DOHH2 (cell line): ENCODE results near the gene GRIN2A.

ENCODE experiments used
- H3F3A ChIP-seq: fragments of 200-600 bp; sonication (generic), shearing (Covaris generic); 2 replicates; pipeline ENCODE4 v1.6.0; 2016; ENCODE audit warnings: antibody characterized with exemption, mild to moderate bottlenecking; ENCODE audit not compliant: control insufficient read depth, insufficient read depth
- H3K27ac ChIP-seq: fragments of 200-600 bp; sonication (generic); 2 replicates; pipeline ENCODE4 v1.5.1; 2014; ENCODE audit warnings: low read depth, mild to moderate bottlenecking, low read length, moderate library complexity
- H3K27me3 ChIP-seq: fragments of 200-600 bp; sonication (generic); 2 replicates; pipeline ENCODE4 v1.6.1; 2014; ENCODE audit warnings: mild to moderate bottlenecking, low read length, mixed read lengths; ENCODE audit not compliant: control insufficient read depth
- H3K36me3 ChIP-seq: fragments of 200-600 bp; sonication (generic); 2 replicates; pipeline ENCODE4 v1.6.1; 2014; ENCODE audit warnings: mild to moderate bottlenecking, low read length, moderate library complexity, mixed read lengths; ENCODE audit not compliant: control insufficient read depth
- H3K4me1 ChIP-seq: fragments of 200-600 bp; sonication (generic); 2 replicates; pipeline ENCODE4 v1.6.1; 2014; ENCODE audit warnings: mild to moderate bottlenecking, low read length, mixed read lengths; ENCODE audit not compliant: control insufficient read depth
- H3K4me2 ChIP-seq: fragments of 200-600 bp; sonication (generic); 2 replicates; pipeline ENCODE4 v1.6.0; 2014; ENCODE audit warnings: mild to moderate bottlenecking, low read length, moderate library complexity
- H3K4me3 ChIP-seq: fragments of 200-600 bp; sonication (generic); 2 replicates; pipeline ENCODE4 v1.5.1; 2014; ENCODE audit warnings: mild to moderate bottlenecking, low read length, mixed read lengths
- H3K79me2 ChIP-seq: fragments of 200-600 bp; sonication (generic); 2 replicates; pipeline ENCODE4 v1.6.1; 2014; ENCODE audit warnings: mild to moderate bottlenecking, low read length, mixed read lengths; ENCODE audit not compliant: control insufficient read depth
- H3K9me2 ChIP-seq: fragments of 200-600 bp; sonication (generic); replicated peaks from 2 replicates; pipeline ENCODE4 v1.6.1; 2014; ENCODE audit warnings: mild to moderate bottlenecking, low read length, mixed read lengths; ENCODE audit not compliant: control insufficient read depth
- H3K9me3 ChIP-seq: fragments of 200-600 bp; sonication (generic); 2 replicates; pipeline ENCODE4 v1.6.1; 2014; ENCODE audit warnings: antibody characterized with exemption, low read length, mixed read lengths; ENCODE audit not compliant: control insufficient read depth, insufficient read depth
- H4K20me1 ChIP-seq: fragments of 200-600 bp; sonication (generic); 2 replicates; pipeline ENCODE4 v1.6.0; 2014; ENCODE audit warnings: low read depth, mild to moderate bottlenecking, antibody characterized with exemption, low read length, moderate library complexity; ENCODE audit not compliant: control insufficient read depth, insufficient read depth
- CTCF ChIP-seq: fragments of 200-600 bp; sonication (generic); IDR thresholded peaks from one replicate; pipeline ENCODE4 v1.5.1; 2014; ENCODE audit warnings: antibody characterized with exemption, mild to moderate bottlenecking, low read depth, low read length; ENCODE audit not compliant: poor library complexity, severe bottlenecking
- EZH2phosphoT487 ChIP-seq: fragments of 200-600 bp; sonication (generic); IDR thresholded peaks from 2 replicates; pipeline ENCODE4 v1.6.1; 2017; ENCODE audit warnings: borderline replicate concordance, mild to moderate bottlenecking, antibody characterized with exemption, low read length, moderate library complexity, mixed read lengths

GRIN2A gene

GRCh38 chr16:10136916-10137315, 45.3 kb downstream of the GRIN2A start:
- H3K4me2 ChIP-seq = no peak overlapping the region
- H3K36me3 ChIP-seq = no peaks in the 10 kb centered on the region
- TF ChIP-seq CTCF (no peak), EZH2phosphoT487 (no peak)
- no peaks in the 10 kb centered on the region for H3K9me3 ChIP-seq
- no peaks in the 10 kb centered on the region for H3K9me2 ChIP-seq
- no peak overlapping the region for H3K4me3 ChIP-seq
- no peaks in the 10 kb centered on the region for H3K4me1 ChIP-seq
- no peaks in the 10 kb centered on the region for H4K20me1 ChIP-seq
- H3F3A ChIP-seq = no peaks in the 10 kb centered on the region
- no peaks in the 10 kb centered on the region for H3K79me2 ChIP-seq
- no peak overlapping the region for H3K27ac ChIP-seq
- peaks cover 11% of the 10 kb centered on the region; the same call in 1 of the 2 replicates for H3K27me3 ChIP-seq

GRCh38 chr16:10130538-10130937, 51.7 kb downstream of the GRIN2A start:
- peaks cover 7% of the 10 kb centered on the region; the same call in 1 of the 2 replicates for H3K27me3 ChIP-seq
- H3K27ac ChIP-seq = no peak overlapping the region
- H3K4me1 ChIP-seq = no peaks in the 10 kb centered on the region

GRCh38 chr16:10128397-10129258, 53.6 kb downstream of the GRIN2A start:
- no peaks in the 10 kb centered on the region for H3K4me1 ChIP-seq
- no peaks in the 10 kb centered on the region for H3F3A ChIP-seq
- no peaks in the 10 kb centered on the region for H3K9me3 ChIP-seq
- no peak overlapping the region for H3K4me2 ChIP-seq
- no peaks in the 10 kb centered on the region for H3K36me3 ChIP-seq
- H3K79me2 ChIP-seq = no peaks in the 10 kb centered on the region
- H3K9me2 ChIP-seq = no peaks in the 10 kb centered on the region
- H3K4me3 ChIP-seq = no peak overlapping the region
- no peaks in the 10 kb centered on the region for H4K20me1 ChIP-seq
- no peak for TF ChIP-seq EZH2phosphoT487
- TF ChIP-seq CTCF = no peak
- H3K27me3 ChIP-seq = no peaks in the 10 kb centered on the region
- H3K27ac ChIP-seq = no peak overlapping the region

More at GRCh38 chr16:10130538-10130937, 51.7 kb downstream of the GRIN2A start:
- no peaks in the 10 kb centered on the region for H4K20me1 ChIP-seq
- H3K9me3 ChIP-seq = no peaks in the 10 kb centered on the region
- no peaks in the 10 kb centered on the region for H3K9me2 ChIP-seq
- no peaks in the 10 kb centered on the region for H3K36me3 ChIP-seq
- TF ChIP-seq EZH2phosphoT487 = no peak
- no peak for TF ChIP-seq CTCF
- no peaks in the 10 kb centered on the region for H3K79me2 ChIP-seq
- no peak overlapping the region for H3K4me3 ChIP-seq
- H3K4me2 ChIP-seq = no peak overlapping the region
- H3F3A ChIP-seq = no peaks in the 10 kb centered on the region
